Testis (tissue), 3 donors: ENCODE measurements around the gene TAGAP. TPM values are rescaled to one million over a fixed set of nuclear protein-coding genes. Genes with fewer than 3 reads are reported as not detected.
"Not testable (repeated sequence)": the region's sequence is repeated elsewhere in the genome, so short reads cannot be mapped to it uniquely, and the experiment has no call there.

Experiments
- DNase-seq: peaks from one replicate; pipeline ENCODE4 v3.0.0-alpha.2; 2019
- H3K27ac ChIP-seq, 2 donors: fragments of 200-600 bp; sonication (generic); one replicate each; pipeline ENCODE4 v1.5.1; 2019
- H3K27me3 ChIP-seq: fragments of 200-600 bp; sonication (generic); one replicate; pipeline ENCODE4 v1.5.1; 2019
- H3K36me3 ChIP-seq: fragments of 200-600 bp; sonication (generic); one replicate; pipeline ENCODE4 v1.5.1; 2017; ENCODE audit warnings: low read depth; ENCODE audit errors: missing control alignments
- H3K4me1 ChIP-seq: fragments of 200-600 bp; sonication (generic); one replicate; pipeline ENCODE4 v1.5.1; 2019
- H3K4me3 ChIP-seq, 2 donors: fragments of 200-600 bp; sonication (generic); one replicate each; pipeline ENCODE4 v1.5.1; 2017 to 2019
- H3K9me3 ChIP-seq: fragments of 200-600 bp; sonication (generic); one replicate; pipeline ENCODE4 v1.5.1; 2017
- POLR2A ChIP-seq: fragments of 450-650 bp; IDR thresholded peaks from one replicate; pipeline ENCODE4 v1.6.1; 2017; ENCODE audit warnings: antibody characterized with exemption, mild to moderate bottlenecking, moderate library complexity
- WGBS, 2 donors: methylation state at CpG; one replicate each; pipeline ENCODE4 v1.1.5; 2018; 5-methylcytosine and 5-hydroxymethylcytosine counted together
- intact Hi-C: fragments of 100-400 bp; cut with DNase I; formaldehyde crosslinking; loops from one replicate; pipeline ENCODE4 v1.15.1; 2023; ENCODE audit warnings: low total_unique reads
- polyA plus RNA-seq: library from polyadenylated mRNA; stranded (reverse); fragments of 350-450 nt; fragmentation: Illumina TruSeq; extraction: RNeasy Lipid Tissue Mini Kit (QIAGEN cat#74804); gene quantifications from one replicate; pipeline ENCODE4 v1.2.3, GENCODE V29; 2014; ENCODE audit warnings: low read depth, low replicate concordance; ENCODE audit not compliant: insufficient read depth
- total RNA-seq, 2 donors: library from RNA; depleted of rRNA; stranded (reverse); fragments of >200 nt; gene quantifications; one replicate each; pipeline ENCODE4 v1.2.3, GENCODE V29; 2016
- TF ChIP-seq, protein P1 (sequence below), 3 experiments: fragments of 450-650 bp in 2 of 3; fragments of 200-600 bp in 1 of 3; sonication (generic) in 1 of 3; IDR thresholded peaks; one replicate each; pipeline ENCODE4 v1.5.1; 2016 to 2019; ENCODE audit warnings: antibody characterized with exemption in 3 of 3, mild to moderate bottlenecking in 2 of 3, moderate library complexity in 1 of 3

The TAGAP gene
- total and polyA plus RNA-seq, 3 donors from 2014 or later = 1.1 to 4.9 (median 4.5) TPM

DNA sequence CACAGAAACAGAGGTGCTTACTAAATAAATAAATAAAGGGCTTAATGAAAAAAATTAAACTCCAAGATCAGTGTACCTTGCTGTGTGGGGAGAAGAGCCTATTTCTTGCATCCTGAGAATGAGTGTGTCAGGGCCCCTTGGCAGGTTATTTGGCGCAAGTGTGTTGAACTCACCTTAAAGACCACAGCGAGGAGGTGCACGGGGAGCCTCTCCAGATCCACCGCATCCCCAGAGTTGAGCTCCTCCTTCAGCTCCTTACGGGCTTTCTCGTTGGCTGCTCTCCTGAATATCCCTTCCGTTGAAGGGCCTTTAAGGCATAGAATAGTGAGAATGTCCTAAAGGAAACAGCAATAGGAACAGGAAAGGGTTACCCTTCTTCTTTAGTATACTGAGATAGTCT, 3.6 kb downstream of the TAGAP start:
- no peak overlapping the region for H3K4me3 ChIP-seq
- H3K4me1 ChIP-seq = peaks cover 5% of the 10 kb centered on the region
- DNase-seq = no peak
- H3K27ac ChIP-seq = no peak overlapping the region
- no peaks in the 10 kb centered on the region for H3K9me3 ChIP-seq
- TF ChIP-seq POLR2A = no peak
- TF ChIP-seq, protein P1, sequence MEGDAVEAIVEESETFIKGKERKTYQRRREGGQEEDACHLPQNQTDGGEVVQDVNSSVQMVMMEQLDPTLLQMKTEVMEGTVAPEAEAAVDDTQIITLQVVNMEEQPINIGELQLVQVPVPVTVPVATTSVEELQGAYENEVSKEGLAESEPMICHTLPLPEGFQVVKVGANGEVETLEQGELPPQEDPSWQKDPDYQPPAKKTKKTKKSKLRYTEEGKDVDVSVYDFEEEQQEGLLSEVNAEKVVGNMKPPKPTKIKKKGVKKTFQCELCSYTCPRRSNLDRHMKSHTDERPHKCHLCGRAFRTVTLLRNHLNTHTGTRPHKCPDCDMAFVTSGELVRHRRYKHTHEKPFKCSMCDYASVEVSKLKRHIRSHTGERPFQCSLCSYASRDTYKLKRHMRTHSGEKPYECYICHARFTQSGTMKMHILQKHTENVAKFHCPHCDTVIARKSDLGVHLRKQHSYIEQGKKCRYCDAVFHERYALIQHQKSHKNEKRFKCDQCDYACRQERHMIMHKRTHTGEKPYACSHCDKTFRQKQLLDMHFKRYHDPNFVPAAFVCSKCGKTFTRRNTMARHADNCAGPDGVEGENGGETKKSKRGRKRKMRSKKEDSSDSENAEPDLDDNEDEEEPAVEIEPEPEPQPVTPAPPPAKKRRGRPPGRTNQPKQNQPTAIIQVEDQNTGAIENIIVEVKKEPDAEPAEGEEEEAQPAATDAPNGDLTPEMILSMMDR (IDR thresholded peaks at IDR 0.05) = no peak
- intact Hi-C loops = loop anchor here (10.0 kb wide), 2 partner anchors 64 to 94 kb away; no protein-coding TSS in a partner anchor
- no peaks in the 10 kb centered on the region for H3K27me3 ChIP-seq
- WGBS, 2 donors = 93 to 94% methylated on average over 7 of the region's 7 CpGs
- no peaks in the 10 kb centered on the region for H3K36me3 ChIP-seq

DNA sequence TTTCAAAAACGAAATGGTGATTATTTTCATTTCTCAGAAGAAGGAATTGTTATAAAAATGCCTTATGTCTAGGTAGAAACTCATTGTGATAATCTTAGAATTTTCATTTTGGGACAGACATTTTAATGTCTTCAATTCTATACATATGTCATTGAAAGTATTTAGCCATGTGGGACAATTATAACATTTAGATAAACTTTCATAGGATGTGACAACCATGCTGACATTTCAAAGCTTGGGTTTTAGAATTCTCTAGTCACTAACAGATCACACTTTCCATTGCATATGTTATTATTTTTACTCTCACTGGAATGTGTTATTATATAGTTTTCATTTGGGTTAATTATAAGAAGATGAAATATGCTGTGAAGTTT, 4.9 kb downstream of the TAGAP start:
- Histone ChIP-seq H3K4me1 (peaks cover 5% of the 10 kb centered on the region), H3K36me3 (no peaks in the 10 kb centered on the region), H3K27ac (no peak overlapping the region), H3K27me3 (no peaks in the 10 kb centered on the region), H3K9me3 (no peaks in the 10 kb centered on the region), H3K4me3 (no peak overlapping the region)
- WGBS, 2 donors = 51 to 52% methylated on average over 1 of the region's 1 CpG
- intact Hi-C loops = loop anchor here (10.0 kb wide), 2 partner anchors 65 to 95 kb away; no protein-coding TSS in a partner anchor
- no peak for DNase-seq
- TF ChIP-seq POLR2A = no peak
- TF ChIP-seq, protein P1 (IDR thresholded peaks at IDR 0.05) = no peak

DNA sequence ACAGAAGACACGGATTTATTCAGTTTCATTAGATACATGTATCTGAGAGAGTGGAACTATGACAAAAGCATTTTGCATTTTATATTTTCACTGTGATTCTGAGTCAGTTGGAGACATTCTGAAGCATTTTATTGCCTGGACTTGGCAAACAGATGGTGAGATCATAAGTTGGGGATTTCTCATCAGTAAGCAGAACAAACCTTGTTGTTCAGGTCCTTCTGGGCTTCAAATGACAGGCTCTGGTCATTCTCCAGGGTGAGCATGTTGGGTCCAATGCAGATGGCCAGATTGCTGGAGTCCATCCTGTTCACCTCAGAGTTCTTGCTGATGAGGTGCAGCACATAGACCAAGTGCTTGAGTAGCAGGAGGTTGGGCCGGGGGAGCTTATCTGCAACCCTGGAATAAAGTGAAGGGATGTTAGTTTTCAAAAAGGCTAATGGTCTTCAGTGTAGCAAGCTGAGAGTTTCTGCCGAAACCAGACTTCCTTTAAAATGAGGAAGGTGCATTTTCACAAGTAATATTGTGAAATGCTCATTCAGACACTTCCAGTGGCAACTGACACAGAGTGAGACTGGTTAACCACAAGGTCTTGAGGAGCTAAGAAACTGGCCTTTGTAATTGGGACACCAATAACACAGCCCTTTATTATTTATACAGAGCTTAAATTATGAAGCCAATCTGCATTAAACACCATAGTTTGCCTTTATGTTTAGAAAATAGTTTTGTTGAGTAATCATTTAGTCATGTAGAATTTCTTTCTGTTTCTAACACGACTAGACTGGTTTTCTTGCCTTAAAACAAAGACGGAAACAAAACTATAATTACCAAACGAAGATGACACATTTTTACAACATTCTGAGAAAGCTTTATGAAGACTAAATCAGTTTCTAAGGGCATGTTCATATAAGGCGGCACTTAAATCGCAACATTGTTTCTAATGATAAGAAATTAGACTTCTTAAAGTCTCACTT, 5.6 kb downstream of the TAGAP start:
- Histone ChIP-seq H3K9me3 (no peaks in the 10 kb centered on the region), H3K4me1 (peaks cover 5% of the 10 kb centered on the region), H3K27me3 (no peaks in the 10 kb centered on the region), H3K27ac (peak overlapping the region in 1 of 2 donors; percentile 23), H3K36me3 (no peaks in the 10 kb centered on the region), H3K4me3 (no peak overlapping the region)
- DNase-seq = no peak
- TF ChIP-seq, protein P1 (IDR thresholded peaks at IDR 0.05) = no peak
- TF ChIP-seq POLR2A = no peak
- 56 to 63% methylated on average over 8 of the region's 8 CpGs for WGBS, 2 donors
- intact Hi-C loops = no loop called here

DNA sequence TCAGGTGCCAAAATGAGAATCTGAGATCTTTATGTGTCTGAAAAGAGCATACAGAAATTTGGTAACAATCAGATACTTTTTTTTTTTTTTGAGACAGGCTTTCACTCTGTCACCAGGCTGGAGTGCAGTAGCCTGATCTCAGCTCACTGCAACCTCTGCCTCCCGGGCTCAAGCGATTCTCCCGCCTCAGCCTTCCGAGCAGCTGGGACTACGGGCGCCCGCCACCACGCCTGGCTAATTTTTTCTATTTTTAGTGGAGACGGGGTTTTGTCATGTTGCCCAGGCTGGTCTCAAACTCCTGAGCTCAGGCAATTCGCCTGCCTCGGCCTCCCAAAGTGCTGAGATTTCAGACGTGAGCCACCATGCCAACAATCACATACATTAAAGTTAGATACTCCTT, 6.5 kb downstream of the TAGAP start:
- 88 to 90% methylated on average over 12 of the region's 12 CpGs for WGBS, 2 donors
- DNase-seq, H3K4me1 ChIP-seq, H3K4me3 ChIP-seq, H3K27me3 ChIP-seq, H3K36me3 ChIP-seq, H3K9me3 ChIP-seq, intact Hi-C loops, H3K27ac ChIP-seq: not testable (repeated sequence)

DNA sequence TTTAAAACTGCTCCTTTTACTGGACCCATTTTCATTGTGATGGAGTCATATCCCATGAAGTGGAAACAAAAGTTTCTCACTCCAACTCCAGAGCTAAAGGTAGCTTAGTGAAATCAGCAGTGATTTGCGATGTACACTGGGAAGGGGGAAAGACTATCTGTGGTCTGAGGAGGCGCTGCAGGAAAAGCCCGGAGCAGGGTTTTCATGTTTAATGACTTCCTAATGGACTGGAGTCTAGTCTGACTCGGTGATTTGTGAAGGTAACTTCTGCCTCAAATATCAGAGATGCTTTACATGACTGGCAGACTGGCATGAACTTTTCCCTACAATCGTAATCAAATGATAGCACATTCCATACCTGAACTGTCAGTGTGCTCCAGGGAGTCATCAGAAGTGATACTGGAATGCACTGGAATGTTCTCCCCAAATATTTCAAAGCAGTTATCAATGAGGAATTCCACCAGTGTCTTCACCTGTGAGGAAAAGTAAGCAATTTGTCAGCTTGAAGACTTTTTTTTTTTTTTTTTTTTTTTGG, 7.0 kb downstream of the TAGAP start:
- WGBS, 2 donors = 74 to 84% methylated on average over 5 of the region's 5 CpGs
- DNase-seq = no peak
- H3K9me3 ChIP-seq = no peaks in the 10 kb centered on the region
- no peak overlapping the region for H3K27ac ChIP-seq
- no peaks in the 10 kb centered on the region for H3K36me3 ChIP-seq
- no peak for TF ChIP-seq POLR2A
- TF ChIP-seq, protein P1 (IDR thresholded peaks at IDR 0.05) = no peak
- no peaks in the 10 kb centered on the region for H3K27me3 ChIP-seq
- no peak overlapping the region for H3K4me3 ChIP-seq
- peaks cover 2% of the 10 kb centered on the region for H3K4me1 ChIP-seq
- intact Hi-C loops = no loop called here
